Hematopoietic multipotent progenitor cell (in vitro differentiated cells): ENCODE results near the gene EFR3B. TPM values are rescaled to one million over a fixed set of nuclear protein-coding genes. Genes with fewer than 3 reads are reported as not detected.

Experiments used
- small RNA-seq: library from RNA; depleted of rRNA; stranded (forward); fragments of <200 nt; gene quantifications from one replicate; pipeline ENCODE3, GENCODE V24; 2012
- total RNA-seq: library from RNA; depleted of rRNA; stranded (reverse); fragments of >200 nt; gene quantifications from one replicate; pipeline ENCODE4 v1.2.3, GENCODE V29; 2012

The EFR3B gene
- total RNA-seq, 1 donor, result 0.27 TPM

Small RNAs within 50 kb of the gene (small RNA-seq; reads per million reads assigned to genes)
- gene RF00019 (not detected), gene RN7SL856P (not detected)

Other genes with a start within 250 kb of the EFR3B start
- gene PTRHD1, start 248.7 kb upstream of the EFR3B start, total RNA-seq, result 57.1 TPM
- gene CENPO, start 248.7 kb upstream of the EFR3B start, total RNA-seq, result 10.2 TPM
- 74.9 TPM for gene ADCY3, start 121.8 kb upstream of the EFR3B start, total RNA-seq
- 5.9 TPM for gene DNAJC27, start 70.1 kb upstream of the EFR3B start, total RNA-seq
- gene POMC, start 126.5 kb downstream of the EFR3B start, total RNA-seq, result 23.4 TPM